HG02678 (cell line): ENCODE data around the gene ARHGAP30.
"Not testable (repeated sequence)": the region's sequence is repeated elsewhere in the genome, so short reads cannot be mapped to it uniquely, and the experiment has no call there.

ENCODE experiments used
- ATAC-seq: cut with Tn5 transposase; IDR thresholded peaks from one replicate; pipeline ENCODE4 v1.9.1; 2021; ENCODE audit warnings: mild to moderate bottlenecking, moderate library complexity; ENCODE audit not compliant: unreplicated experiment

ARHGAP30 gene

GRCh38 chr1:161018631-161018930, 51.1 kb downstream of the ARHGAP30 start:
- ATAC-seq: no peak

DNA sequence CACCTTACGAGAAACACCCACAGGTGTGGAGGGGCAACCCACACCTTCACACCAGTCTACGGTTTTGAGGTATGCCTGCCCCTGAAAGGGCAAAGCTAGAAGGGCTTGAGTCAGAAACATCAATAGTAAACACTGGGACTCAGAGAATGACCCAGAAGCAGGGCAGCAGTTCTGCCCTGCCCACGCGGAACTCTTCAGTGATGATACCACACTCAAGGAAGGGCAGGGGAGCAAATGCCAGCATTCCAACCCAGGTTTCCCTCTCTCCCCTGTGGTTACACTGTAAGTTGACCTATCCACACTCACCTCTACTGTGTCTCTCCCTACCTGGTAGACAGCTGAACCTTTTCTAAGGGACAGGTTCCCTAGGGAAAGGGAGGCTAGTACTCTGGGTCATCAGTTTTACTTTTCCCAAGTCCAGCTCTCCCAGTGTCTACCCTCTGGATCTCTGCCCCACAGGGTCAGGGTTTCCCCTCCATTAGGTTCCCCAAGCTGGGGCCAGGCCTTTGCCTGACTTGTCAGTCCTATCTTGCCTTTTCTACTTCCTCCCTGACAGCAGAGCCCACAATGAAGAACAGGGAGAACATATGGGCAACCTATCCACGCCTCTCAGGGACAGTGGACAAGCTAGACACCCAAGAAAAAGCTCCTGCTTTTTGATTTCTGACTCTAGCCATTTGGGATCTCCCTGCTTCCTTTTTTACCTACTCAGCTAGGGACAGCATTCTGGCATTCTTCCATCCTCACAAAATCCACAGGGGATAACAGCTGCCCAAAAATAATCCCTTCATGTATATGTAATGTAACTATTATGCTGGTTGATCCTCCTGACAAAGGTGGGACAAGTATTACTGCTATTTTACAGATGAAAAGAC, 51.7 kb downstream of the ARHGAP30 start:
- no peak for ATAC-seq

GRCh38 chr1:161017181-161017580, 52.5 kb downstream of the ARHGAP30 start:
- ATAC-seq: not testable (repeated sequence)

GRCh38 chr1:161016683-161017082, 53.0 kb downstream of the ARHGAP30 start:
- not testable (repeated sequence) for ATAC-seq

- peak; percentile 88 for ATAC-seq
Measured at GRCh38 chr1:161013488-161014230, 56.0 kb downstream of the ARHGAP30 start.

DNA sequence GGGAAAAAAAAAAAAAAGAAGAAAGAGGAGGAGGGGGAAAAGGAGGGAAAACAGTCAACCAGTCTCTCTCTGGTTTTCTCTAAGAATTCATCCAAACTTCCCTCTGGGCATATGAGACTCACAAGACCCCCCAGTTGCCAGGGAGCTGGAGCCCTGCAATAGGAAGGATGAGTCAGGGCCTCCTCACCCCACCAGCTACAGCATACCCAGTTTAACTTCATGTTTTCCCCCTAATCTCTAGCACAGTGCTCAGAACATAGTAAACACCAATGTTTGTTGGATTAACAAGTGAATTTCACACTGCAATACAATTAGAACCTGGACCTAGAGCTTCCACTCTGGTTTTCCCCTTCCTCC, 56.6 kb downstream of the ARHGAP30 start:
- no peak for ATAC-seq

DNA sequence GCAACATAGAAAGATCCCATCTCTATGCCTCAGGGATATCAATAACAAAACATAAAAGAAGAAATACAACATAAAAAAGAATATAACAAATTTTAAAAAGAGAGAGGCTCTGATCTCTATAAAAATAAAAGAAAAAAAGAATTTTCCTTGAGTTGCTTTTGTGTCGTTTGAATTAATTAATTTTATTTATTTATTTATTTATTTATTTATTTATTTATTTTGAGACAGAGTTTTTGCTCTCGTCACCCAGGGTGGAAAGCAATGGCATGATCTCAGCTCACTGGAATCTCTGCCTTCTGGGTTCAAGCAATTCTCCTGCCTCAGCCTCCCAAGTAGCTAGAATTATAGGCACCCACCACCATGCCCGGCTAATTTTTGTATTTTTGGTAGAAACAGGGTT, 57.3 kb downstream of the ARHGAP30 start:
- ATAC-seq: no peak

- ATAC-seq: no peak
Measured at GRCh38 chr1:161009602-161010211, 60.0 kb downstream of the ARHGAP30 start.

DNA sequence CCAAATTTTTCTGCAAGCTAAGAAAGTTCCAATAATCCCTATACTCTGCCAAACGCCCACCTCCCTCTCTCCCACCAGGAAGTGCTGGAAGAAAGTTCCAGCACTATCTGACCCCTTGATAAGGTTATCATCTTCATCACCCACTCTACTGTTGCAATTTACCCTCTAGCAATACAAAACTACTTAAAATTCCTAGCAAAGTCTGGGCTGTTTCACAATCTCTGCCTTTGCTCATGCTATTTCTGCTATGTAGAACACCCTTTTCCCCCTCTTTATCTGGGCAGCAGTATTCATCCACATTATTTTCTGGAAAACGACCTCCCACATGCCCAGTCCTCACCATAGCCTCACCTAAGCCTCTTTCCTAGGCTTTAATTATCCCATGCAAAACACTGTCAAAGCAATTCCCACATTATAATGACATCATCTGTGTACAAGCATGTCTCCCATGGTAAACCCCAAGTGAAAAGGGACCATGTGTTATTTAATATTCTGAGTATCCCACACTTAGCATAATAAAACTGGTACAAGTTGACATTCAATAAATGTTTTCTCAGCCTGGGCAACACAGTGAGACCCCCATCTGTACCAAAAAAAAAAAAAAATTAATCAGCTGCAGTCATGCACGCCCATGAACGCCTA, 60.7 kb downstream of the ARHGAP30 start:
- ATAC-seq: no peak

GRCh38 chr1:161007369-161007768, 62.3 kb downstream of the ARHGAP30 start:
- no peak for ATAC-seq

DNA sequence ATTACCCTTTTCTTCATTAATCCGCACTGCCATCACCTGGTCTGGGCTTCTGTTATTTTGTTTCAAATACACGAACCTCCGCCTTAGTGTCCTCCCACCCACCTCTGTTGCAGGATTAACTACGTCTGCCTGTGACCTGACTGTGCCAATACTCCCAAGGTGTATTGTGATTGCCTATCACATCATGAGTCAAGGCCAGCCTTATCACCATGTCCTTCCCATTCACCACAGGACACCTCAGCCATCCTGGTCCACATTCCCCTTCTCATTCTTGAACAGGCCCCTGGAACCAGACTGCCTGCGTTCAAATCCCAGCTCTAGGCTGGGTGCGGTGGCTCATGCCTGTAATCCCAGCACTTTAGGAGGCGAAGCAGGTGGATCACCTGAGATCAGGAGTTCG, 63.1 kb downstream of the ARHGAP30 start:
- no peak for ATAC-seq

GRCh38 chr1:161001525-161001924, 68.2 kb downstream of the ARHGAP30 start:
- ATAC-seq: no peak

DNA sequence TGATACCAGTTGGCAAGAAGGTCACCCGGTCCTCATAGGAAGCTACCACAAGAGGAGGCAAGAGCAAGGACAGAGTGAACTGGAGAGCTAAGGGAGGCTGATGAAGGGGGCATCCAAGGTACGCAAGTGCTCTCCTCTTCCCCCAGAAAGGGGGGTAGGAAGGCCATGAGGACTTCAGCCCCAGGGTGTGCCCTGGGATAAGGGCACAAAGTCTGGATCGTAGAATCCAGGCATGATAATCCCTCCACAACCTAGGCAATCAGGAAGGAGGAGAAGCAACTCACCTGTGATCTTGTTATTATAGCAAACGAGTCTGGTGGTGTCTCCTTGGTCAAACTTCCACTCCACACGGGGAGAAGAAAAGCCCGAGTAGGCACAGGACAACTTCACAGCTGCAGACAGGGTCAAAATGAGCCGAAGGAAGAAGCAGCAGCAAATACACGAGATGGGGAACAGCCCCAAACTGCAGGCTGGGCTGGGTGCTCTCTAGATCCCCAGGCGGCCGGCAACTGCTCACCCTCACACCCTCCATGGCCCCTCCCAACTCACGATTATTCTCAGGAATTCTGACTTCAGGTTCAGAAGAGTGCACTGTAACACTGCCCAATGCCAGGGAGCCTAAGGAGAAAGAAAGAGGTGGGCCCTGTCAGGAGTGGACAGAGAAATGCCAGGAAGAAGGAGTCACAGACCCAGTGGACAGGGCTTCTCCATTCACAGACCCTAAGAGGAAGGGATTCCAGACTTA, 68.8 kb downstream of the ARHGAP30 start:
- ATAC-seq: no peak

DNA sequence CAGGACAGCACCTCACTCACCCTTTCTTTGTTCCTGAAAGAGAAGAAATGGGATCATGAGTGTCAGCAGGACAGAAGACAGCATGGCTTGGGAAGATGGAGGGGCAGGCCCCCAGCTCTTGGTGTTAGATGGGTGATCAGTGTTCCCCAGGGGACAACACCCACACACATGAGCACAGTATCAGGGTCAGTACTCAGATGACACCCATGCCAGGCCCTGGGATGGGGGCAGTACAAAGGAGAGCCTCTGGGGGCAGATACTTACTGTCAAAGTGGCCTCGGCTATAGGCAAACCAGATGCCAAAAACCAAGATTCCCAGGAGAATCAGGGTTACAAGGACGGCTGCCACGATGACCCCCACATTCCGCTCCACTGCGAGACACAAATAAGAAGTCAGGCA, 70.3 kb downstream of the ARHGAP30 start:
- no peak for ATAC-seq

GRCh38 chr1:160997323-160998038, 72.2 kb downstream of the ARHGAP30 start:
- ATAC-seq: no peak
